Measurements from ENCODE around the gene YARS1.

Gene YARS1

DNA sequence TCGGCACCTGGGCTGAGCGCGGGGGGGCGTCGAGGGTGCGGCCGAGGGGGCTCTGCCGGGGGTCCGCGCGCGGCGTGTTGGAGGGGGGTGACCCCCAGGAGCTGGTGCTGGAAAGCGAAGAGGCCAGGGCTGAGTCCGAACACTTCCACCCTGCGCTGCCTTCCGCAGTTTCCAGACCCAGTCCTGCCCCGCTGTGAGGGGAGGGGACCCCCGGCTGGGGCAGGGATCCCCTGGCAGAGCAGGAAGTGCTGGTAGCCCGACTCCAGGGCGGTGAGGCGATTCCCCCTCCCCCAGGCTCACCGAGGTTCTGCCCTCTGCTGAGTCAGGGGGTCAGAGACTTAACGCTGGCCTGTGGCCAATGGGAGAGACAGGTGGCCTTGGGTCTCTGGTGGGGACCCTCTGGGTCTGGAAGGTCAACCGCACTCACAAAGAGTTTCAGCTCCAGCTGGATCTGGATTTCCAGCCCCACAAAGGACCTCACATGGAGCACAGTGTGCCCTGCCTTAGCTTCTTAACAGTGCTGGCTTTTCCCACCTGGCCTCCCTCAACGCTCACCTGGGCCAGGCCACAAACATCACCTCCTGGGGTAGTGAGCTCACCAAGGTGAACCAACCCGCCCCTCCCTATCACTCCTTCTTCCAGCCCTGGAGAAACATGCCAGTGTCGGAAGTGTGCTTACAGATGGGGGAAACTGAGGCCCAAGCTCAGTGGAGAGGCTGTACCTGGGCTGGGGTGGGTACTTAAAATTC, 74.8 kb downstream of the YARS1 start:
- no peak for DNase-seq (ENCODE audit: low spot score)

- DNase-seq (ENCODE audit: low spot score), result no peak
Observed at GRCh38 chr1:32741413-32742198, 75.6 kb downstream of the YARS1 start.

DNA sequence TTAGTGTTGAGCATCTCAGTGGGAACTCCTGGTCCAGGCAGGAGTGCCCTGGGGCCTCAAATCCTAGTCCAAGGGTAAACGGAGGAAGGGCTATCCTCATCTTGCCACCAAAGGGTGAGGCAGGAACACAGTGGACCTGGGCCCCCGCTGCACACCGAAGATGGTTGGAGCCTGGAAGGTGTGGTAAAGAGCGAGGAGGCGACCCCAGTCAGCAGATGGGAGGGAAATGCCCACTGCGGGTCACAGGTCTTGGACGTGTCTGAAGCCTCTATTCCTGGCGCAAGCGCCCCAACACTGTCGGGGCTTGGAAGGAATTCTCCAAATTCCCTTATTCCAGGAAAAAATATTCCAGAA, 76.1 kb downstream of the YARS1 start:
- no peak for DNase-seq (ENCODE audit: low spot score)

GRCh38 chr1:32736812-32737791, 80.1 kb downstream of the YARS1 start:
- DNase-seq (ENCODE audit: low spot score), result no peak

- DNase-seq (ENCODE audit: low spot score), result no peak
Observed at GRCh38 chr1:32733582-32734321, 83.4 kb downstream of the YARS1 start.

GRCh38 chr1:32729254-32730046, 87.7 kb downstream of the YARS1 start:
- DNase-seq (ENCODE audit: low spot score), result no peak

DNA sequence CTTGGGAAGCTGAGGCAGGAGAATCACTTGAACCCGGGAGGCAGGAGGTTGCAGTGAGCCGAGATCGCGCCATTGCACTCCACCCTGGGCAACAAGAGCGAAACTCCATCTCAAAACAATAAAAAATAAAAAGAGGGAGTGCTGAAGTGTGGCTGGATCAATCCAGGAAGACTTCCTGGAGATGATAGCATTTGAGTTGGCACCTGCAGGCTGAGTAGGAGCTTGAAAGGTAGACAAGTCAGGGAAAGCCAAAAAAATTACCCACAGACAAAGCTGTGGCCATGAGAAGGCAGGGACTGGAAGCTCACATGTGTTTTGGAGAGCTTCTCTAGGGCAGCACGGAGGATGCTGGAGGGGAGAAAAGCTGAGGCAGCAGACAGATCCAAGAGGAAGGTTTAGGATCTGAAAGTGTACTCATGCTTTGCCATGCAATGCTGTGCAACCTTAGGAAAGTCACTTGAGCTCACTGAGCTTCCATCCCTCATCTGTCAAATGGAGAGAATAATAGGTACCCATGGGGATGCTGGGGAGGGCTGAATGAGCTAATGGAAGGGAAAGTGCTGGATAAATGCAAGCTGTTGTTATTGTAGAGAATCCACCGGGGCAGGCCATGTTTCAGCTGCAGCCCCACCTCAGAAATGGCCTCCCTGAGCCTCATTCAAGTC, 88.6 kb downstream of the YARS1 start:
- DNase-seq (ENCODE audit: low spot score), result no peak

GRCh38 chr1:32727876-32728275, 89.3 kb downstream of the YARS1 start:
- no peak for DNase-seq (ENCODE audit: low spot score)

- no peak for DNase-seq (ENCODE audit: low spot score)
Observed at GRCh38 chr1:32725615-32725982, 91.6 kb downstream of the YARS1 start.

Measured in kidney capillary endothelial cell (primary cell).